Lung microvascular endothelial cell (primary cell): ENCODE data around the gene KIAA0753. TPM values are rescaled to one million over a fixed set of nuclear protein-coding genes. Genes with fewer than 3 reads are reported as not detected.
A peak's percentile ranks its signal among the peaks of the same experiment; 100 is the strongest.

Experiments
- DNase-seq, 2 donors: peaks; one replicate each; pipeline versions ENCODE4 v3.0.0 to v3.0.0-alpha.2; 2010; ENCODE audit warnings: low read depth in 2 of 2
- total RNA-seq: library from RNA; depleted of rRNA; stranded (reverse); fragments of >200 nt; gene quantifications from 2 replicates; pipeline ENCODE4 v1.2.1, GENCODE V29; 2014

KIAA0753 gene
- total RNA-seq, 1 donor from 2014 or later, result 7.7 TPM

DNA sequence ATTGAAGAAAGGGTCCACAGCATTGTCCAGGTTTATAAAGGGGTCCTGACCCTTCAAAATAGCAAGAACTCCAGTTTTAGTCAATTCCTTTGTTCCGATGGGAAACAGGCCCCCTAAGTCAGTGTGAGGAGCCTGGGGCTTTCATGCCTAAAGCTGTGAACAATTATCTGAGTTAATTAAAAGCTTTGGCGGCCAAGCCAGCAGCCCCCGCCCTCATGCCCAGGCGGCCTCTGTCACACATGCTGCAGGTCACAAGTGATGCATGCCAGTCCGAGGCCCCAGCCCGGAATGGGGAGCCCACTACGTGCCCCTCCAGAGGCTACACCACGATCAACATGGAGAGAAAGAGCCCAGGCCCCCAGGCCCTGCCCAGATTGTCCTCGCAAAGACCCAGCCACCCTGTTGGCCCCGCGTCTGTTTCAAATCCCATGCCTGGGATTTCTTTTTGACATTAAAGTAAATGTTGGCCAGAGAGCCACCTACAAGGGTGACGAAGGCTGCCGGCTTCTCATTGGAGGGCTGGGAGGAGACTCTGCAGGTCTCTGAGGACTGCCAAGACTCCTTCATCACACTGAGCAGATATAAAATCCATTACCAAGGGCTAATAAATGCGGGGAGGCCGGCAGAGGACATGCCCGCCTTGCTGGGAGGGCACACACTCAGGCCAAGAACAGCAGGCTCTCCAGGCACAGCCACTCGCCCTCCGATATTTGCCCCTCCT is 69.6 kb downstream of the KIAA0753 start:
- DNase-seq, result no peak

DNA sequence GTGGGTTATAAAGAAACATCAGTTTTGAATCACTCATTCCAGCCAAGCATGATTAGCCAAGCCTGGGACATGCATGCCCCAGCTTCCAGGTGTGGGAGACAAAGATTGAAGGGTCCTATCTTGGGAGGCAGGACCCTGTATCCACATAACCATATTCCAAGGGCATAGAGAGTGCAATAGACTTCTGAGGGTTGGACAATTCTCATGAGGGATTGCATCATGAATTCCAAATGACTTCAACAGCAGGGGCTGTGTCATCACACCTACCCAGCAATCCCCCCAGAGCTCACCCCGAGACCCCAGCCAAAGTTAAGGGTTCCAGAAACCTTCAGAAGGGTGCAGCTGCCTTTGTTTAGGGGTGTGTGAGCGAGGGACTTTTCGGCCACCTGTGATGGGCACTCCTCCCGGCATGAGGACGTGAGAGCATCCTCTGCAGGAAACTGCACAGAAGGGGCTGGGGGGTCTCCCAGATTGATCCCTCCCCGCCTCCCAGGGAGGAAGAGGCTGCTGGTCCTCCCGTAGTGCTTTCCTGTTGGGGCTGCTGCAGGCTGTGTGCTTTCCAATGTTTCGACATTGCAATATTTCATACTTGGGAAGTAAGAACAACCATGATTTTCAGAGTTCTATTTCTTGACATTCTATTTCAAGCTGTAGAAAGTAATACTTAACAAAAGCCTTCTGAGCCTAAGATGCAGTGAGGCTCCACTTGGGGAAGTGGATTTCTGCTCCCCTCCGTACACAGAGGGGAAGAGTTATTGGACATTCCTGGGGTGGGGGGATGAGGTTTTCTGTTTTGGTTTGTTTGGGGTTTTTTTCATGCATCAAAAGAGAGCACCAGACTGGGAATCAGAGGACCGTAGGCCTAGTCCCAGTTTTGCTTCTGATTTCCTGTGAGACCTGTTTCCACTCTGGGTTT is 70.9 kb downstream of the KIAA0753 start:
- DNase-seq, result no peak

DNA sequence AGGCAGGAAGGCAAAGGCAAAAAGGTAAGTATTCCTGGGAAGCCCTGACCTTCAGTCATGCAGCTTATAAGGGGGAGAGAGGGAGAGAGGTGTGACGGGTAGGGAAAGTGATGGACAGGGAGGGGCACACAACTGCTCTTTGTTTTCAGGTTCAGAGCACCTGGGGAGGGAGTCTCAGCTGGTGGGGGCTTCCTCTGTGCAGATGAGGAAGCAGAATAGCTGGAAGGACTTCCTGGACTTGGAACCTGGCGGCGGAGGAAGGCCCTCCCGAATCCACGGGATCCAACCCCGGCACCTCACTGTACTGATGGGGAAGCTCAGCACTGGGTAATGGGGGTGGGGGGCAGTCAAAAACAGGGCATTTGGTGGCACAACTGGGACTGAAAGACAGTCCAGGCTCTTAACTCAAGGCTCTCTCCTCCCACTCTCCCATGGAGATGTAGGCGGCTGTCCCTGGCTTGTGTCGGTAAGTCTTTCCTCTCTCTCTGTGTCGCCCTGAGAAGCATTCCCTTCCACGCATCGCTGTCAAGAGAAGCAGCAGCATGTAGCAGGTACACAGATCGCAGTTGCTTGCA is 72.2 kb downstream of the KIAA0753 start:
- no peak for DNase-seq

DNA sequence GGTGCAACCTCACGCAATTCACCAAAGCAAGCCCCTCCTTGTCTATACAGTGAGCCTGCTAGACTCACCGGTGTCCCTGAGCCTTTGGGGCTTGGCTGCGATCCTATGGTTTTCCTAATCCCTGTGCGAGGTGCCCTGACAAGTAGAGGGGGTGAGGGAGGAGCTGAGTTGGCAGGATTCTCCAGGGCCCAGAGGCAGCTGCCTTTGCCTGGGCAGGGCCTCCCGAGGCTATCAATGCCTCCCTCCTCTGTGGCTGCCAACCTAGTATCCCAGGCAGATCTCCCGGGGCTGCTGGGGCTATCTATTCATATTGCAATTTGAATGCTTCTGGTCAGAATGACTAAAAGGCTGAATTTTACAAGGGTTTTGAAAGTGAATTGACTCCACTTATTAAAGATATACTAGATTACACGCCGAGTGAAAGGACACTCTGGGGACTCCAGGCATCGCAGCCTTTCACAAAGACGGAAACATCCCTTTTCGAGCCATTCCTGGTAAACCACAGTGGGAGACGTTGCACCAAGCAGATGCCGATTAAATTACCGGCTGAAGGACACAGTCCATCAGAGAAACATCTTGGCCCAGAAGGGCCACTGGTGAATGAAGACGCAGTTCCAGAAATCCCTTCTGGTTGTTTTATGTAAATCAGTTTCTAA is 72.9 kb downstream of the KIAA0753 start:
- DNase-seq, result no peak

DNA sequence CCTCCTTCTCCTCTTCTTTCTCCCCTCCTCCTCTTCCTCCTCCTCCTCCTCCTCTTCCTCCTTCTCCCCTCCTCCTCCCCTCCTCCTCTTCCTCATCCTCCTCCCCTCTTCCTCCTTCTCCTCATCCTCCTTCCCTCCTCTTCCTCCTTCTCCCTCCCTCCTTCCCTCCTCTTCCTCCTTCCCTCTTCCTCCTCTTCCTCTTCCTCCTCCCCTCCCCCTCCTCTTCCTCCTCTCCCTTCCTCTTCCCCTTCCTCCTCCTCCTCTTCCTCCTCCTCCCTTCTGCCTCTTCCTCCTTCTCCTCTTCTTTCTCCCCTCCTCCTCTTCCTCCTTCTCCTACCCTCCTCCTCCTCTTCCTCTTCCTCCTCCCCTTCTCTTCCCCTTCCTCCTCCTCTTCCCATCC is 79.1 kb downstream of the KIAA0753 start:
- no peak for DNase-seq

DNA sequence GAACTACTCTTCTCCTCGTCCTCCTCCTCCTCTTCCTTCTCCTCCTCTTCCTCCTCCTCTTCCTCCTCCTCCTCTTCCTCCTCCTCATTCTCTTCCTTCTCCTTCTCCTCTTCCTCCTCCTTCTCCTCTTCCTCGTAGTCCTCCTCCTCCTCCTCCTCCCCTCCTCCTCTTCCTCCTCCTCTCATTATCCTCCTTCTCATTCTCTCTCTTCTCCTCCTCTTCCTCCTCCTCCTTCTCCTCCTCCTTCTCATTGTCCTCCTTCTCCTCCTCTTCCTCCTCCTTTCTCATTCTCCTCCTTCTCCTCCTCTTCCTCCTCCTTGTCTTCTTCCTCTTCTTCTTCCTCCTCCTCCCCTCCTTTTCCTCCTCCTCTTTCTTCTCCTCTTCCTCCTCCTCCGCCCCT is 80.0 kb downstream of the KIAA0753 start:
- DNase-seq, result no peak

DNA sequence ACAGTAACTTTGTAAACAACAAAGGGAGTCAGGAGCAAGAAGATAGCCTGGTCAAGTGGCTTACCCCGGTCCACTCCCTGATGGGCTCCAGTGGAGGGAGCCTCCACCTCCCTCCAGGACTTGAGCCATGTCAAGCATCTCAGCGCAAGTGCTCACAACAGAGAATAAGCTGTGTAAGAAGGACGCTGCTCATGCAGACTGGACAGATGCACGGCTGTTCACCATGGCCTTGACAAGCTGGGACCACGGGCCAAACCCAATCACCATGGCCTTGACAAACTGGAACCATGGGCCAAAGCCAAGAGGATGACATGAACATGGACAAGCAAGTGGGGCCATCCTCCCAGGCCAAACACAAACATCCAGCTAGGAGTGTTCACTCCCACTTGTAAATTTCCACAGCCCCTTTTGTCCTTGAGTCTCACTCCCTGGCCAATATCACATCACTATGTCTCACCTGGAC is 80.7 kb downstream of the KIAA0753 start:
- no peak for DNase-seq

DNA sequence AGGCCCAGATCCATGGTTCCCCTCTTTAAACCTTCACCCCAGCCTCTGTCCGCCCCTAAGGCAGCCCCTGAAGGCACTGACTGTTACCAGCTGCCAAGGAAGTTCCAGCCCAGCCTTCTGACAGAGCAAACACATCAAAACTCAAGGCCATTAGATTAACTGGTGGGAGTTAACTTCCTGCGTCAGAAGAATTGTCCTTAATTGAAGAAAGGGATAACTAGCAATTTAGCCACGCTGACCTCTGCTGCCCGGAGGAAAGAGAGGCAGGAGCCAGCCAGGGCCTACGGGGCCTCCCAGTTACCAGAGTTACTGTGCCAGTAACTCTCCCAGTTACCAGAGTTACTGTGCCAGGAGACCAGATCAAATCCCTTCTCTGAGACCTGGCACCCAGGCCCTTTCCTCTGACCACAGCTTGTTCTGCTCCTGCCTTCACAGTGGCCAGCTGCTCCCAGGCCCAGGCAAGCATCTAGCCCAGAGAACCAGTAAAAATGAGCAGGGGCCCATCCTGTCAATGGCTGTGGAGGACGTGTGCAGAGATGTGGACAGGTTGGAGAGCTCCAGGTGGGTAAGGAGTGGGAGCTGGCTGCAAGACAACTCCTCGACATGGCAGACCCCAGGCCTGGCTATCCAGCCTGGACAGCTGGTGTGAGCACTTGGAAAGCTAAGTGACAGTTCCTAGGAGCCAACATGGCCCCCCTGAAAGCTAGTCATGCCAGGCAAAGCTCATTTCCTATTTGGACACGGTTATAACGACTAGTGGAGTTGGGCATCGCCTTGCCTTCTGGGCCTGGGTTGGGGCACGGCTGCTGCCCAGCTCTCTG is 81.4 kb downstream of the KIAA0753 start:
- no peak for DNase-seq

DNA sequence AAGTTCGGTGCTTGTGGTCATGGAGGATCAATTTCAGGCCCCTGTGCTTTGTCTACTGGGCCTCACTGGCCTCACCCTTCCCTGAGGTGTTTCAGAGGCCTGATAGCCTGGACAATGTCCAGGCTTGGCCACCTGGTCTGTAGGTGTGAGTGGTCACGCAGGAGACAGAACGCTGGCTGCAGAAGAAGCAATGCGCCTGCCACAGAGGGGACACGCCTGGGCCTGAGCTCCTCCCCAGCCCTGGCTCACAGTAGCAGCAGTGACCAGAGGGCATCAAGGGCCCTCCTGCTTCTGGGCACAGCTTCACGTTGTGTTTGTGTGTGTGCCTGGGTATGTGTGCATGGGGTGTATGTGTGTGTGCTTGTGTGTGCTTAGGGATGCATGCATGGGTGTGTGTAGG is 82.2 kb downstream of the KIAA0753 start:
- no peak for DNase-seq

DNA sequence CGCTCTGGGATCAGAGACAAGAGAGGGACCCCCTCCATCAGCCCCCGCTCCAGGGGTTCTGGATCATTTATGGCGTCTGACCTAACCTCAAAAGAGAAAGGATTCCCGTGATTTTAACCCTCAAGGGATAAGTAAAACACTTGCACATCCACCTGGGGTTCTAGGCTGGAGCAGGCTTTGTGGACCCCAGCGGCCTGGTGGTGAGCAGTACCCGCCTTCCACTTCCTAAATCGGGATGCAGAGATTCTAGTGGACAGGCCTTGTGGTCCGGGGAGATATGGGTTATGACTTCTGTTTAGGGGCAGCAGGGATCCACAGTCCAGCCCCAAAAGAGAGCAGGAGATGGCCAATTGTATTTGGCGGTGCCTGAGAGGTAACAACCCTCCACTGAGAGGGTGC is 83.5 kb downstream of the KIAA0753 start:
- no peak for DNase-seq

DNA sequence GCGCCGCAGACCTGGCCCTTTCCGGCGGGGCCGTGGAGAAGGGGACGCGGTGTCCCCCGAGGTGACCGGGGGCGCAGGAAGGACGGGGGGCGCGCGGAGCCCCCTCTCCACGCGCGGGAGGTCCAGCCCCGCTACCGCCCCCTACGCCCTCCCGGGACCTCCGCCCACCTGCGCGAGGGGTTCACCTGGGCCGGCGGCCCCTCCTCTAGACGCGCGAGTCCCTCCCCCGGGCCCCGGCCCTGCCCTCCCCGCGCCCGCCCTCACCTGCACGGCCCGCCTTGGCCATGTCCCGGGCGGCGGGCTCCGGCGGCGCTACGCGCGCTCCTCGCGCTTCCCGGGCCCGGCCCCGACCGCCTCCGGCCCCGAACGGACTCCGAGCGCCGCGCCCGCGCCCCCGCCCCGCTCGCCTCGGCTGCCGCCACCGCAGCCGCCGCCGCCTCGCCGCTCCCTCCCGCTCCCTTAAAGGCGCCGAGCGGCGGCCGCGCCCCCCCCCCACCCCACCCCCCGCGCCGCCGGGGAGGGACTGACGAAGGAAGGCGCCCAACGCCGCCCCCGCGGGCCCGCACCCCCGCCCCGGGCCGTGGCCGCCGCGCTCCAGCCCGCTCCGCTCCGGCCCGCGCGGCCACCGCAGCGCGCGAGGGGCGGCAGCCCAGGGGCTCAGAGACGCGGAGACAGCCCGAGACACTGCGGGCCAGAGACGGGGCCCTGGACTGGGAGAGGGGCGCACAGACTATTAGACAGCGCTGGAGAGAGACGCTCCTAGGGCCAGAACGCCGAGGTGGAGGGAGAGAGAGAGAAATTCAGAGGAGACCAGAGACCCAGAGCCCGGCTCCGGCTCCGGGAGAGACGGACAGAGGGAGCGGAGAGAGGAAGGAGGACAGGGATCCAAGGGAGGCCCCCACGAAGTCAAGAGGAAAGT is 84.1 kb downstream of the KIAA0753 start, which contains the start of gene PITPNM3:
Gene PITPNM3, minus strand, starts transcription at position 435 of the 919 bp plus-strand sequence. Its CDS starts 149 bp downstream, at position 286.
- no peak for DNase-seq

DNA sequence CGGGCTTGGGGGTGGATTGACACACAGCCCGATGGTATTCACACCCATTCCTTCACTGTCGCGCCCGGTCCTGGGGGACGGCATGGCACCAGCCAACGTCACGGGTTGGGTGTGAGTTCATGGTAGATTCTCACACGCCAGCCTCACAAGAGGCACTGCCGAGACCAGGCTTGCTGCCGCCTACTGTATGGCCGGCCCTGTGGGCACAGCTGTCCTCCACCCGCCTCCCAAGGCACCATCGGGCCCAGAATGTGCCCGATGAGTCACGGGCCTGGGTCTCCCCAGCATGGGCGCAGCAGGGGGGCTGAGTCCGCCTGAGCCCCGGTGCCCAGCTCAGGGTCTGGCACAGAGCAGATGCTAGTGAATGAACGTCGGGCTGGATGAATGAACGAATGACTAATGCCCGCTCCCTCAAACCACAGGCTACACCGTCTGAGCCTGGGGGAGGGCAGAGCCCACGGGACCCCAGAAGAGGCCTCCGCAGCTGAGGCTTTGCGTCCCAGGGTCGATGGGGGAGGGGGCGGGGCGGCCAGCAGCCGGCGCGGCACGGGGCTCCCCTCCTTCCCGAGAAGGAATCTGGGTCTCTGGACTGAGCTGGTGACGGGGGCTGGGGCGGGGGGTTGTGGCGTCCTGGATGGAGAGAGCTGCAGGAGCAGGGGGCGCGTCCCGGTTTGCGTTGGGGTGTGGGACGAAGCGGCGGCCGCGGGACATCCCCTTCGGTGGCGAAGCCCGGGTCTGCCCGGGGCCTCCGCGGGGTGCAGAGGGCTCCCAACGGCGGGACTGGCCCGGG is 85.0 kb downstream of the KIAA0753 start:
- peak; percentile 19 to 28 for DNase-seq

DNA sequence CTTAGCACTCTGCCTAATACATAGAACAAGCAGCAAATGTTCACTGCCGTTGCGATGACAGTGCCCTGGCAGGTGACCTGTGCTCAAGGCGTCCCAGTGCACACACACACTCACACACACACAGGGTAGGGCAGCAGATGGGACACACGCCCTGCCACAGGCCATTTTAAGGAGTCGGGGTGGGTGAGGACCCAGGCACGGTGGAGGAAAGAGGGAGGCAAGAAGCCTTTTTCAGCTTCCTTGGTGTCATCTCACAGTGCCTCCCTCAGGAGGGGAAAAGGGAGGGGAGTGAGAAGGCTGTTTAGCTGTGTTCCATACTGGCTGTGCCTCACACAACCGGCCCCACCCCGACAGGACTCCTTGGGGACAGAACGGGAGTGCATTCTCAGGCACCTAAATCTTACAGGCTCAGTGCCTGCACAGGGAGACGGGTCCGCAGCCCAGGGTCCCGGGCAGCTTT is 85.6 kb downstream of the KIAA0753 start:
- no peak for DNase-seq

DNA sequence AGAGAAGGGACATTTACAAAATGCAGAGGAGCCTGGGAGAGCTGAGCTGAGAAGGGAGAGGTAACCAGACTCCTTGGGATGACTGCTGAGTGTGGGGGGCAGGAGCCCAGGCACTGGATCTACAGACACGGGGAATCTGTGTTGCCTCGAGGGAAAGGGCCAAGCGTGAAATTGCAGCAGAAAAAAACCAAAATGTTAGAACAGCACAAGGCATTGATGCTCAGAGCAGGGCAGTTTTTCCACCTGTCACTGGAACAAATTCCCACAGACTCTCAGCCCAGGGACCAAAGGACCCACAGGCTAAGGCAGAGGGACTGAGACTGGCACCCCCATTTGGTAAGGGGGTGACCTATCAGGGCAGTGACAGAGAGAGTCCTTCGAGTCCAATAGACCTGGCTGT is 86.2 kb downstream of the KIAA0753 start:
- DNase-seq, result no peak

DNA sequence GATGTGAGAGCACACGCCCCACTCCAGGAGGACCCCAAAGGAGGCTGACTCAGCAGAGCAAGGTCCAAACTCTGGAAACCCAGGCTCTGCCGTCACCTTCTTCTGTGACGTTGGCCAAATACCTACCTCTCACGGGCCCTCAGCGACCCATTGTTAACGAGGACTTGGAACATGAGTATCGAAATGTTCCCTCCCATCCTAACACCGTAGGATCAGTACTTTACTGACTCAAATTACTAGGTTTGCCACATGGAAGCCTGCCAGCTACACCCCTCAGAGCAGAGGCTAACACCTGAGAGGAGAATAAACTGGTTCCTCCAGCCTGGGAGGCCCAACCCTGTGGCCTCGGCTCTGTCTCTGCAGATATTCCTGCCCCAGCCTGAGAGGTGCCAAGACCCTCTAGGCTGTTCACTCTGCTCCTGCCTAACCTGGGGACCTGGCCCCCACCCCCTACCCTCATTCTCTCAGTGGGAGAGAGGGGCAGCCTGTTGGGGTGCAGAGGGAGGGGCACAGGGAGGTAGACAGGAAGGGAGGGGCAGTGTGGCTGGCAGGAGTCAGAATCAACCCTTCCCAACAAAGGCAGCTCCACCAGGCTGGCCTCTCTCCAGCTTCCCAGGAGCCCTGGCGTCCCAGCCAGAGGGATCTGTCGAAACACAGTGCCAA is 88.5 kb downstream of the KIAA0753 start:
- no peak for DNase-seq

DNA sequence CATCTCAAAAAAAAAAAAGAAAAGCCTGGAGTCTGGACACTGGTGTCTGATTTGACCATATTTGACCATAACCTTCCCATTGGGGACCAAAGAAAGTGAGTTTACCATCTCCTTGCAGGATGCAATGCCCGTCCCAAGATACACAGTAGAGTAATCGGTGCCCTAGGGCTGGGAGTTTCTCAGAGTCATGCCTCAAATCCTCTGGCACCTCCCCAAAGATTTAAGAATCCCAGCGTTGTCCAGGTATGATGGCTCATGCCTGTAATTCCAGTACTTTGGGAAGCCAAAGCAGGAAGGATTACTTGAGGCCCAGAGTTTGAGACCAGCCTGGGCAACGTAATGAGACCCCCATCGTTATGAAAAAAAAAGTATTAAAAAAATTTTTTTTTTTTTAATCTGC is 89.2 kb downstream of the KIAA0753 start:
- no peak for DNase-seq

DNA sequence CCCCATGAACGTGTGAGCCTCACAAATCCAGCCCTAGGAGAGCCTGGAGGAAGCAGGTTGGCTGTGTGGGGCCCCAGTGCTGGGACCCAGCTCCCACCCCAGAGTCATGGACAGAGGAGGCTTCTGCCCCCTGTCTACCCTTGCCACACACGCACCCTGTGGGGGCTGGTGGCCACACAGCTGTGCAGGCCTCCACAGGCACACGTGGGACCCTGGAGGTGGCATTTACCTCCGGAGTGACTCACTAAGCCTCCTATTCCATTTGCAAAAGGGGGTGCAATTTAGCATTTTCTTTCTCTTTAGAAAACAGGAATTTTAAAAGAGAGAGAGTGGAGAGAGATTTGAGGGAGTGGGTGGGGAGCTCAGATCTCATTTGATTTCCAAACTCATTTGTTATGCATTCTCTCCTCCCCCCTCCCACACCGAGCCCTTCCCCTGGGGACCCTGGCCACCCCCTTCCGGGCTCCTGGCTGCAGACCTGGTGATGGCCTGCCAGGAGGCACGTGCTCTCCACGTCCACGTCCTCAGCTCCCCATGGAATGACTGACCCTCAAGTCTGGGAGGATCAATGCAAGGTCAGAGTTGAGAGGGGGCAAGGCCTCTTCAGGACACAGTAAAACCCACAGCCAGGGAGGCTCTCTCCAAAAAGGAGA is 91.0 kb downstream of the KIAA0753 start:
- no peak for DNase-seq
